ENCODE results near the gene SHCBP1. TPM values are rescaled to one million over a fixed set of nuclear protein-coding genes. Genes with fewer than 3 reads are reported as not detected.

SHCBP1 gene
- total RNA-seq = 20.4 and 71.8 TPM in 2 replicates

GRCh38 chr16:46621006-46621933 is at the start of gene SHCBP1:
Gene SHCBP1, minus strand, starts transcription at chr16:46621379. Its CDS starts 20 bp downstream, at chr16:46621359.

Other genes starting within 250 kb of the SHCBP1 start
- 177 and 196 TPM in 2 replicates for gene VPS35, start 67.8 kb upstream of the SHCBP1 start, total RNA-seq
- gene ORC6, start 68.3 kb upstream of the SHCBP1 start, total RNA-seq = 9.5 and 23.1 TPM in 2 replicates
- gene MYLK3, start 127.0 kb upstream of the SHCBP1 start, total RNA-seq = 0.11 and 0.37 TPM in 2 replicates
- 8.2 and 8.5 TPM in 2 replicates for gene C16orf87, start 209.8 kb upstream of the SHCBP1 start, total RNA-seq